ENCODE measurements around the gene AKR1A1.
A peak's percentile ranks its signal among the peaks of the same experiment; 100 is the strongest.

The AKR1A1 gene

GRCh38 chr1:45563843-45564242 lies 13.2 kb downstream of the AKR1A1 start:
- no peak overlapping the region for H3K4me3 ChIP-seq (ENCODE audit: low read depth, low read length)
- TF ChIP-seq CTCF (IDR thresholded peaks at IDR 0.05; ENCODE audit: borderline replicate concordance, insufficient read depth, low read depth, low read length), result no peak

GRCh38 chr1:45566722-45567121 lies 16.1 kb downstream of the AKR1A1 start:
- no peak for TF ChIP-seq CTCF (IDR thresholded peaks at IDR 0.05; ENCODE audit: borderline replicate concordance, insufficient read depth, low read depth, low read length)
- H3K4me3 ChIP-seq (ENCODE audit: low read depth, low read length), result no peak overlapping the region

- no peak for TF ChIP-seq CTCF (IDR thresholded peaks at IDR 0.05; ENCODE audit: borderline replicate concordance, insufficient read depth, low read depth, low read length)
- no peak overlapping the region for H3K4me3 ChIP-seq (ENCODE audit: low read depth, low read length)
Observed at GRCh38 chr1:45567911-45568310, 17.3 kb downstream of the AKR1A1 start.

GRCh38 chr1:45568421-45568820 lies 17.8 kb downstream of the AKR1A1 start:
- H3K4me3 ChIP-seq (ENCODE audit: low read depth, low read length), result no peak overlapping the region
- no peak for TF ChIP-seq CTCF (IDR thresholded peaks at IDR 0.05; ENCODE audit: borderline replicate concordance, insufficient read depth, low read depth, low read length)

- no peak for TF ChIP-seq CTCF (IDR thresholded peaks at IDR 0.05; ENCODE audit: borderline replicate concordance, insufficient read depth, low read depth, low read length)
- no peak overlapping the region for H3K4me3 ChIP-seq (ENCODE audit: low read depth, low read length)
Observed at GRCh38 chr1:45569571-45569961, 18.9 kb downstream of the AKR1A1 start.

DNA sequence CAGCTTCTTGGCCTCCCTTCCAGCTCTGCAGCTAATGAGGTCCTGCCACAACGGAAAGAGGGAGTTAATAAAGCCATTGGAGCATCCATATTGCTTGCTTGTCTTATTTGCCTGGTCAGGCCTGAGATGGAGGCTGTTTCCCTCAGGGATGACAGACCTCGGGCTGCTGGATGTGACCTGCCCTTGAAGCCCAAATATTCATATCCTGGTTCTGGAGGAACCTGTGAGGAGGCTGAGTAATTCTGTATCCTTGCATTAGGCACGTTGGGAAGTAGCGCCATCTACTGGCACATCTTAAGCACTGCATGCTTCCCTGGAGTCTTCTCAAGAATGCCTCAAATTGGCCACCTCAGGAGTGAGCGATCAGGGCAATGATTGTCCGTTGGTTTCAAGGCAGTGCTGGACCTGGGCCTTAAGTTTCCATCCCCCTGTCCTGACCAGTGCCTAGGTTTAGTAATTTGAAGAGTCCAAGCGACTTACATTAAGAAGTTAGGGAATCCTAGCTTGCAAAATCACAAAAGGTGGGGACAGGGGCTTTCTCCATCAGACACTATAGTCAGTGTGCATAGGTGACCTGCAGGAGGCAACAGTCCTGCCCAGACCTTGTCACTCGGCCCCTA lies 19.4 kb downstream of the AKR1A1 start:
- peak; percentile 95 for TF ChIP-seq CTCF (IDR thresholded peaks at IDR 0.05; ENCODE audit: borderline replicate concordance, insufficient read depth, low read depth, low read length)
- H3K4me3 ChIP-seq (ENCODE audit: low read depth, low read length), result no peak overlapping the region

- TF ChIP-seq CTCF (IDR thresholded peaks at IDR 0.05; ENCODE audit: borderline replicate concordance, insufficient read depth, low read depth, low read length), result no peak
- no peak overlapping the region for H3K4me3 ChIP-seq (ENCODE audit: low read depth, low read length)
Observed at GRCh38 chr1:45570631-45571030, 20.0 kb downstream of the AKR1A1 start.
